ENCODE data around the gene CADPS2. TPM values are rescaled to one million over a fixed set of nuclear protein-coding genes. Genes with fewer than 3 reads are reported as not detected.

Gene CADPS2
- total RNA-seq, 2 donors from 2014 or later = not detected

DNA sequence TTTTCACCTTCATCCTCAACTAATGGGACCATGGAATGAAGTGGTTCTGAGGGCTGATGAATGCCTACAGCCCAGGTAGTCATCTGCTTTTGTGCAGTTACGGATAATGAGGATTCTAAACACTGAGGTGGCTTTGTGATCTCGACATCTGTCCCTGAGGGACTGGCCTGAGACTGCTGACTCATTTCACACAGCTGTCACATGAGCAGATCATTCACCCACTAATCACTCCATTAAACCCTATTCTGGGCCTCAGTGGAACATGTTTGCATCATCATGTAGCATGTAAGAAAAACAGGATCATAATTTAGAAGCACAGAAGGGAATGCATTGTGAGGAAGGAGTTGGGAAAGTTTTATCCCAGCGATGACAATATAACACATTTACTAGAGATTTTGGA is 502.3 kb downstream of the CADPS2 start:
- H3K27me3 Mint-ChIP-seq = no peaks in the 10 kb centered on the region
- H3K9me3 ChIP-seq (ENCODE audit: control insufficient read depth, low read length, poor library complexity, severe bottlenecking) = no peaks in the 10 kb centered on the region
- H3K27ac Mint-ChIP-seq = no peak overlapping the region
- ATAC-seq (no peak), DNase-seq (no peak)
- H3K4me3 Mint-ChIP-seq = no peak overlapping the region
- H3K4me1 Mint-ChIP-seq = no peaks in the 10 kb centered on the region
- no peaks in the 10 kb centered on the region for H3K36me3 Mint-ChIP-seq (ENCODE audit: low read depth)

DNA sequence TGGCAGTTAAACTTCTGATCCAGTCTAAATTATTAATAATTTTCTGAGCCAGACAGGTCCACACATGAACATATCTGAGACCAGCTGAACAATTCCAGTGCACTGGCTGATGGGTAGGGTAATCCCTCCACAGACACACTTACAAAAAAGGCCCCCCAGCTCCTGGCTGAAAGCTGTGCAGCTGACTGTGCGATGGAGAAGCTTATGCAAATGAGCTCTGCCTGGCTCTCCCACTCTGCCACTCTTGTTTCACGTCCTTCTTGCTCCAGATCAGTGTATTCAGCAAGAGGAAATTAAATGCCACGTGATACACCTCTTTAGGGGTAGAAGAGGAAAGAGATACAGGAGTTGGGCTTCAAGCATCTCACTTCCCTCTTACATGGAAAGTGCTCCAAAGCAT is 505.3 kb downstream of the CADPS2 start:
- no peak for ATAC-seq
- no peak overlapping the region for H3K27ac Mint-ChIP-seq
- H3K36me3 Mint-ChIP-seq (ENCODE audit: low read depth) = no peaks in the 10 kb centered on the region
- H3K4me3 Mint-ChIP-seq = no peak overlapping the region
- no peaks in the 10 kb centered on the region for H3K9me3 ChIP-seq (ENCODE audit: control insufficient read depth, low read length, poor library complexity, severe bottlenecking)
- H3K27me3 Mint-ChIP-seq = no peaks in the 10 kb centered on the region
- DNase-seq = no peak
- no peaks in the 10 kb centered on the region for H3K4me1 Mint-ChIP-seq

DNA sequence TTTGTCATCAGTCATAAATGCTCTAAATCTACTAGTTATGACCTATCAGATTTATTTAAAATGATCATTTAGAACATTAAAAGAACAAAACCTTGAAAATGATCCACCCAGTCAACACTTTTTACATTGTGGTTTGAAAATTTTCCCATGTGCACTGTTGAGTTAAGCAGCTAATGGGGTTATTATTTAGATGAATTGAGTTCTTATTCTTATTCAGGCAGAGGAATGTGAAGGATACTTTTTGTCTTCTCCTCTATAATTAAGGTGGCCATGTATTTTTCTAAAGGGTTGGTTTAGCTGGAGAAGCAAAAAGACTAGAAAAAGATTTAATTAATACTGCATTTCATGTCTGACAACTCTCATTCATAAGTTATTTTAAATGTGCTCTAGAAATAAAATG is 506.8 kb downstream of the CADPS2 start:
- Mint-ChIP-seq H3K4me3 (no peak overlapping the region), H3K27me3 (no peaks in the 10 kb centered on the region), H3K27ac (no peak overlapping the region), H3K36me3 (ENCODE audit: low read depth) (no peaks in the 10 kb centered on the region), H3K4me1 (no peaks in the 10 kb centered on the region)
- DNase-seq = no peak
- H3K9me3 ChIP-seq (ENCODE audit: control insufficient read depth, low read length, poor library complexity, severe bottlenecking) = no peaks in the 10 kb centered on the region
- no peak for ATAC-seq

DNA sequence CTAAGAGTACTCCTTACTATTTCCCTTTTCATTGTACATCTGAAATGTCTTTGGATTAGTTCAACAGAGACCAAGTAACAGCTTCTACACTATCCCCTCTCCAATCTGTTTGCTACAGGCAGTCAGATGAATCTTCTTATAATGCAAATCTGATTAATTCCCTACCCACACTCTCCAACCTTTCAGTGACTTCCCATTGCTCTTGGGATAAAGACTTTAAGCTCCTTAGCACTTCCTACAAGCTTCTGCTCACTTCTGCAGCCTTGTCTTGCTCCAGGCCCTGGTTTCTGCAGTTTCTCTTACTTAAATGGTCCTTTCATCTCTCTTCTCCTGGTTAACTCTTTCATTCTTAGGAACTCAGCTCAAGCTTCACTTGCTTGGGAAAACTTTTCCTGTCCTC is 516.5 kb downstream of the CADPS2 start:
- no peaks in the 10 kb centered on the region for H3K9me3 ChIP-seq (ENCODE audit: control insufficient read depth, low read length, poor library complexity, severe bottlenecking)
- no peak for DNase-seq
- H3K27me3 Mint-ChIP-seq = no peaks in the 10 kb centered on the region
- ATAC-seq = no peak
- no peak overlapping the region for H3K4me3 Mint-ChIP-seq
- H3K4me1 Mint-ChIP-seq = no peaks in the 10 kb centered on the region
- H3K36me3 Mint-ChIP-seq (ENCODE audit: low read depth) = no peaks in the 10 kb centered on the region
- no peak overlapping the region for H3K27ac Mint-ChIP-seq

DNA sequence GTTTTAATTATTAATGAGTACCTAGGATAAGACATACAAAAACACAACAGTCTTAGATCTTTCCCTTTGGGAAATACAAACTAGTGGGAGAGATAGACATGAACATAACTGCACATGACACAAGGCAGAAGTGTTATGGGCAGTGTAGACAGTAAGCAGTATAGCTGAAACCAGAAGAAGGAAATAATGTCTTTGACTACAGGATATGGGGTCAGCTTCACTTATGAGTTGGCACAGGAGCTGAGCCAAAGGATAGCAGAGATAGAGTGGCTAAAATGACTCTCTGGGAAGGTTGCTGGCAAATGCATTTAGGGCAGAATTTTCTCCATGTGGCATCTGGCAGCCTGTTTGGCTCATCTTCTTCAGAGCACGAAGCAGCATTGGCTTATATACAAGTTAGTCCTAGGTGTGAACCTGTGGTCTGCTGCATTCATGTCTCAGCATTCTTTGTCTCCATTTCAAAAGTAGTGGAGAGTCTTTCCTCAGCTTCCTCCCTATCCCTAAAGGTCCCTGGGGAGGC is 521.4 kb downstream of the CADPS2 start:
- no peaks in the 10 kb centered on the region for H3K9me3 ChIP-seq (ENCODE audit: control insufficient read depth, low read length, poor library complexity, severe bottlenecking)
- no peak overlapping the region for H3K27ac Mint-ChIP-seq
- DNase-seq = no peak
- H3K27me3 Mint-ChIP-seq = no peaks in the 10 kb centered on the region
- ATAC-seq = no peak
- no peaks in the 10 kb centered on the region for H3K4me1 Mint-ChIP-seq
- no peak overlapping the region for H3K4me3 Mint-ChIP-seq
- H3K36me3 Mint-ChIP-seq (ENCODE audit: low read depth) = no peaks in the 10 kb centered on the region

DNA sequence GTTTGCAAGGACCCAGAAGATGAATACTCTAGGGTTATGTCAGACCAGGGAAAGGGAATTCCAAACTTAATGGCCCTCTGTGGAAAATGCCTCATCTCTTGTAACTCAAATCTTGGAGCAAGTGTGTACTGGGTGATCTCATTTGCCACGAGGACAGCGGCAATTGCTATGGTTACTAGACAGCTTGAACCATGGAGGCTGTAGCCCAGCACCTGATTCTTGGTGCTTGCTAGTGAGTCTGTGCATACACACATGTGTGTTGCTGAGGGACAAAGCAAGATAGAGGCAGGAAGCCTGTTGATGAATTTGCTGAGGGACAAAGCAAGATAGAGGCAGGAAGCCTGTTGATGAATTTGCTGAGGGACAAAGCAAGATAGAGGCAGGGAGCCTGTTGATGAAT is 523.1 kb downstream of the CADPS2 start:
- Mint-ChIP-seq H3K36me3 (ENCODE audit: low read depth) (no peaks in the 10 kb centered on the region), H3K27me3 (no peaks in the 10 kb centered on the region), H3K4me3 (no peak overlapping the region), H3K4me1 (no peaks in the 10 kb centered on the region), H3K27ac (no peak overlapping the region)
- H3K9me3 ChIP-seq (ENCODE audit: control insufficient read depth, low read length, poor library complexity, severe bottlenecking) = no peaks in the 10 kb centered on the region
- DNase-seq = no peak
- no peak for ATAC-seq

DNA sequence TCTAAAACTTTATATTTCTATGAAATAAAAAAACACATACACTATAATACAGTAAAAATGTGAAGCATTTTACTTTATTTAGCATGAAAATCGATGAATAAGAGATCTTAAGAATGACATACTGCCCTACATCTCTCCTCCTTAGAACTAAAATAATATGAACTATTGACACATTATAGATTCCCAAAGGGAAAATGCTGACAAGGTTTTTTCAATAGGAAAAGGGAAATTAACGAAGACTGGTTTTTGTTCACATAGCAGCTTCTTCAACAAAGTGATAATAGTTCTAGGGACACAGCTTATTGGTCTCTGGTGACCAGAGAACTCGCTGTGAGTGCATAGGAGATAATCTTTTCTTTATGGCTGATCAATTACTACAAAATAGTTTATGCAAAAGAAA is 523.8 kb downstream of the CADPS2 start:
- Mint-ChIP-seq H3K27me3 (no peaks in the 10 kb centered on the region), H3K4me1 (no peaks in the 10 kb centered on the region), H3K36me3 (ENCODE audit: low read depth) (no peaks in the 10 kb centered on the region), H3K27ac (no peak overlapping the region), H3K4me3 (no peak overlapping the region)
- H3K9me3 ChIP-seq (ENCODE audit: control insufficient read depth, low read length, poor library complexity, severe bottlenecking) = no peaks in the 10 kb centered on the region
- DNase-seq (no peak), ATAC-seq (no peak)

DNA sequence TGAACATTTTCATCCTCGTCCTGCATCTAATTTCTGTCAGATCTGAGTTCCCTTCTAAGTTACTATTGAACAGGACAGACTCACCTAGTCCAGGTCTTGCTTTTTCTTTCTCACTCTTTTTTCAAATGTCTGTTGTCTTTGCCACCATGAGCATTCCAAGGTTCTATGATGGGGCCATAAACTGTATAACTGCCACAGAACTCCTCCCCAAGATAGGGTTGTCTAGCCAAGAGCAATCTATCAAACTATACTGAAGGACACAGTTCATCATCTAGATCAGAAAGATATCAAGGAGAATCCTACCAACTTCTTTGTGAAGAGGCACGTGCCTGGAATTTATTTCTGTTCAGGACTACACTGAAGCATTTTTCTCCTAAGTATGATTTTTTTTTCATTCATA is 531.6 kb downstream of the CADPS2 start:
- no peaks in the 10 kb centered on the region for H3K36me3 Mint-ChIP-seq (ENCODE audit: low read depth)
- no peak overlapping the region for H3K4me3 Mint-ChIP-seq
- DNase-seq (no peak), ATAC-seq (no peak)
- H3K4me1 Mint-ChIP-seq = no peaks in the 10 kb centered on the region
- no peak overlapping the region for H3K27ac Mint-ChIP-seq
- H3K9me3 ChIP-seq (ENCODE audit: control insufficient read depth, low read length, poor library complexity, severe bottlenecking) = no peaks in the 10 kb centered on the region
- H3K27me3 Mint-ChIP-seq = no peaks in the 10 kb centered on the region

DNA sequence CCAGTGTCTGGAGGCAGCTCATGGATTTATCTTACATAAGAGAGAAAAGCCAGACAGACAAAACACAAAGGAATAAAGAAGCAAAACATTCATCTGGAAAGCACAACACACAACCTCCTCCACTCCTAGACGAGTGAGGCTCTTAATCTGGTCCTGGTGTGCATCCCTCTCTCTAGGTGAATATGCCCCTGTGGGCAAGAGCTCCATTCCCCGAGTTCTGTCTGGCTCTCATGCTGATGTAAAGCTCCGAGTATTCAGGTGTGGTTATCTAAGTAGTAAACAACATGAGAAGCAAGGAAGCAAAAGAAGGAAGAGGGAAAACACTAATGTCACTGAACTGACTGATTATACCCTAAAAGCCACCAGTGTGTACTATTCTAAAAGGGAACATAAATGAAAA is 533.8 kb downstream of the CADPS2 start:
- no peak for ATAC-seq
- no peak overlapping the region for H3K27ac Mint-ChIP-seq

DNA sequence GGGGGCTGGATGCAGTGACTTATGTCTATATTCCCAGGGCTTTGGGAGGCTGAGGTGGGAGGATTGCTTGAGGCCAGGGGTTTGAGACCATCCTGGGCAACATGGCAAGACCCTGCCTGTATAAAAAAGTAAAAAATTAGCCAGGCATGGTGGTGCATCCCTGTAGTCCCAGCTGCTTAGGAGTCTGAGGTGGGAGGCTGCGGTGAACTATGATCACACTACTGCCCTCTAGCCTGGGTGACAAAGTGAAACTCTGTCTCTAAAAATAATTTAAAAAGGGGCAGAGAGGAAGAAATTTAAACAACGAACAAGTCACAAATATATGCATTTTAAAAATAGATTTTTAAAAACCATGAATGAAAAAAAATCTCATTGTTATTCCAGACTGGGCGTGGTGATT is 535.6 kb downstream of the CADPS2 start:
- H3K4me3 Mint-ChIP-seq = no peak overlapping the region
- no peak for DNase-seq

More for the DNA sequence above, 533.8 kb downstream of the CADPS2 start:
- H3K36me3 Mint-ChIP-seq (ENCODE audit: low read depth) = no peaks in the 10 kb centered on the region
- DNase-seq = no peak
- H3K27me3 Mint-ChIP-seq = no peaks in the 10 kb centered on the region
- H3K4me1 Mint-ChIP-seq = no peaks in the 10 kb centered on the region
- H3K4me3 Mint-ChIP-seq = no peak overlapping the region
- no peaks in the 10 kb centered on the region for H3K9me3 ChIP-seq (ENCODE audit: control insufficient read depth, low read length, poor library complexity, severe bottlenecking)

DNA sequence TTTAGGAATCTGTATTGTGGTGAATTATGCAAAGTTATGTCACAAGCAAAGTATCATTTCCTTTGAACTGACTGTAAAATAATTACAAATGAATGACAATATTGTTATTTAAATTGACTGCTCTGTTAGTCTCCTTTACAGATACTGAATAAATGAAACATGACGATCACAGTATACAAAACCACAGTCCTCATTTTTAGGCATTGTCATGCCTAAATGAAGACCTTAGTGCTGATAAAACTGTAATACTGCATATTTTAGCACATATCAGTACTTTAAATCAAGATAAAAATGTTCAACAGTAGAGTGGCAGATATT is 542.0 kb downstream of the CADPS2 start:
- Mint-ChIP-seq H3K4me3 (no peak overlapping the region), H3K36me3 (ENCODE audit: low read depth) (no peaks in the 10 kb centered on the region), H3K27me3 (no peaks in the 10 kb centered on the region), H3K27ac (no peak overlapping the region), H3K4me1 (no peaks in the 10 kb centered on the region)
- ATAC-seq (no peak), DNase-seq (no peak)
- no peaks in the 10 kb centered on the region for H3K9me3 ChIP-seq (ENCODE audit: control insufficient read depth, low read length, poor library complexity, severe bottlenecking)

More for the DNA sequence above, 535.6 kb downstream of the CADPS2 start:
- H3K27ac Mint-ChIP-seq = no peak overlapping the region
- H3K27me3 Mint-ChIP-seq = no peaks in the 10 kb centered on the region
- H3K9me3 ChIP-seq (ENCODE audit: control insufficient read depth, low read length, poor library complexity, severe bottlenecking) = no peaks in the 10 kb centered on the region
- H3K4me1 Mint-ChIP-seq = no peaks in the 10 kb centered on the region
- no peaks in the 10 kb centered on the region for H3K36me3 Mint-ChIP-seq (ENCODE audit: low read depth)
- no peak for ATAC-seq

DNA sequence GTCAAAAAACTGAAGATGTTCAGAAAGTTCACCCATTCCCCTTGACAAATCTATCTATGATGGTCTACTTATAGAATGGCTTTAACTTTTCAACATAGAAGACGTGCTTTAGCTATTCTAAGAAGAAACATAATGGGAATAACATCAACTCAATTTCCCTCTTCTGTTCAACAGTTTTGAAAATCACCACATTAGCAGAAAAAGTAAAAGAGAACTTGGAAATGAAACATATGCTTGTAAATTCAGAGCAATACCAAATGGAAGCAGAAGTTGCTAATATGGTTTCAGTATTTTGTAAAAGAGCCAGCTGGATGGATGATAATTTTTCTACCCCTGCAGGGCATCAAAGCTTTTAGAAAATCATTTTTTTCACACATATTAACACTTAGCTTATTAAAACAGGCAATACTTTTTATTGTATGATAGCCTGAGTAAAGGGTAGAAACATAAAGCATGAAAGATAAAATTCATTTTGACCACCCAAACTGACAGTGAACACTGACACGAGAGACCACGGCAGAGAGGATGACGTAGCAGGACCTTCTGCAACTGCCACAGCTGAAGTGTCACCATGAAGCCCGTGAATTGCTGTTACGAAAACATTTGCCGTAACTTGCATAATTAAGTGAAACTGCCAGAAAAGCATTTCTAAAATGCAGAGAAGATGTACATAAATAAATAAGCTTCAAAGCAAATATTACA is 542.5 kb downstream of the CADPS2 start:
- H3K9me3 ChIP-seq (ENCODE audit: control insufficient read depth, low read length, poor library complexity, severe bottlenecking) = no peaks in the 10 kb centered on the region
- Mint-ChIP-seq H3K27me3 (no peaks in the 10 kb centered on the region), H3K4me1 (no peaks in the 10 kb centered on the region), H3K4me3 (no peak overlapping the region), H3K36me3 (ENCODE audit: low read depth) (no peaks in the 10 kb centered on the region), H3K27ac (no peak overlapping the region)
- ATAC-seq = no peak
- no peak for DNase-seq

DNA sequence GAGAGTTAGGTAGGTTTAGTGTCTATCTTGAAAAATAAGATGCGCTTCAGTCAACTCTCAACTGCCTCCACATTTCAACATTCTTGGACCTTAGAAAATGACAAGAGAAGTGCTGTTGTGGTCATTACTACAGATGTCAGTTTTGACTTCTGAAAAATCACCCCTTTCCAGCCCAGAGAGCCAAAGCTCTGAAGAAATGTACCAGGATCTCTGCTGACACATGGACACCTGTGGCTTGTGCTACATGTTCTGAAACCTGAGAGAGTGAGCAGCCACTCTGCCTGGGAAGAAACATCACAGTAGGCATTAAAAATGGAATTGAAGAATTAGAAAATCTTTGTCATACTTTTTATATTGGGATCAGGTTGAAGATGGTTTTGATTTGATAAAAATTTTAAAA is 545.8 kb downstream of the CADPS2 start:
- H3K27me3 Mint-ChIP-seq = no peaks in the 10 kb centered on the region
- H3K27ac Mint-ChIP-seq = no peak overlapping the region
- H3K4me1 Mint-ChIP-seq = no peaks in the 10 kb centered on the region

DNA sequence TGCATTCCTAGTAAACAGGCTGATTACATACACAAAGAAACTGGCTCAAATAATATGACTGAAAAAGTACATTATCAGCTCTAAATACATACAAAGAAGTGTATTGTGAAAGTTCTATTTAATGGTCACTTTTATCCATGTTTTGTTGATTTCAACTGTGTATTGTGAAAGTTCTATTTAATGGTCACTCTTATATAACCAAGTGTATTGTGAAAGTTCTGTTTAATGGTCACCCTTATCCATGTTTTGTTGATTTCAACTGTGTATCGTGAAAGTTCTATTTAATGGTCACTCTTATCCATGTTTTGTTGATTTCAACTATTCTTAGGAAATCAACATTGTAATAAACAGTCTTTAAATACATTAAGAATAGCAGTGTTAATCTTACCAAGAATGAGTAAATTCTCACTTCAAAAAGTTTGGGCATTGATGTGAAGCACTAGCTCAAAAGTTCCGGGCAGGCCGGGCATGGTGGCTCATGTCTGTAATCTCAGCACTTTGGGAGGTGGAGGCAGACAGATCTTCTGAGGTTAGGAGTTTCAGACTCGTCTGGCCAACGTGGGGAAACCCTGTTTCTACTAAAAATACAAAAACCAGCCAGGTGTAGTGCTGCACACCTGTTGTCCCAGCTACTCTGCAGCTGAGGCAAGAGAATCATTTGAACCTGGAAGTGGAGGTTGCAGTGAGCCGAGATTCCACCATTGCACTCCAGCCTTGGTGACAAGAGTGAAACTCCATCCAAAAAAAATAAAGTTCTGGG is 546.9 kb downstream of the CADPS2 start:
- H3K9me3 ChIP-seq (ENCODE audit: control insufficient read depth, low read length, poor library complexity, severe bottlenecking) = no peaks in the 10 kb centered on the region
- DNase-seq (no peak), ATAC-seq (no peak)
- Mint-ChIP-seq H3K4me3 (no peak overlapping the region), H3K27me3 (no peaks in the 10 kb centered on the region), H3K4me1 (no peaks in the 10 kb centered on the region), H3K36me3 (ENCODE audit: low read depth) (no peaks in the 10 kb centered on the region), H3K27ac (no peak overlapping the region)

More for the DNA sequence above, 545.8 kb downstream of the CADPS2 start:
- H3K36me3 Mint-ChIP-seq (ENCODE audit: low read depth) = no peaks in the 10 kb centered on the region
- ATAC-seq (no peak), DNase-seq (no peak)
- no peaks in the 10 kb centered on the region for H3K9me3 ChIP-seq (ENCODE audit: control insufficient read depth, low read length, poor library complexity, severe bottlenecking)
- no peak overlapping the region for H3K4me3 Mint-ChIP-seq
